Placental pericyte (primary cell): ENCODE results near the gene ETV2. TPM values are rescaled to one million over a fixed set of nuclear protein-coding genes. Genes with fewer than 3 reads are reported as not detected.

Experiments
- total RNA-seq: library from RNA; depleted of rRNA; stranded (reverse); fragments of >200 nt; gene quantifications from 2 replicates; pipeline ENCODE4 v1.2.3, GENCODE V29; 2012

Gene ETV2, protein sequence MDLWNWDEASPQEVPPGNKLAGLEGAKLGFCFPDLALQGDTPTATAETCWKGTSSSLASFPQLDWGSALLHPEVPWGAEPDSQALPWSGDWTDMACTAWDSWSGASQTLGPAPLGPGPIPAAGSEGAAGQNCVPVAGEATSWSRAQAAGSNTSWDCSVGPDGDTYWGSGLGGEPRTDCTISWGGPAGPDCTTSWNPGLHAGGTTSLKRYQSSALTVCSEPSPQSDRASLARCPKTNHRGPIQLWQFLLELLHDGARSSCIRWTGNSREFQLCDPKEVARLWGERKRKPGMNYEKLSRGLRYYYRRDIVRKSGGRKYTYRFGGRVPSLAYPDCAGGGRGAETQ
- 0.29 TPM in 1 of 2 replicates, not detected in the other for total RNA-seq

DNA sequence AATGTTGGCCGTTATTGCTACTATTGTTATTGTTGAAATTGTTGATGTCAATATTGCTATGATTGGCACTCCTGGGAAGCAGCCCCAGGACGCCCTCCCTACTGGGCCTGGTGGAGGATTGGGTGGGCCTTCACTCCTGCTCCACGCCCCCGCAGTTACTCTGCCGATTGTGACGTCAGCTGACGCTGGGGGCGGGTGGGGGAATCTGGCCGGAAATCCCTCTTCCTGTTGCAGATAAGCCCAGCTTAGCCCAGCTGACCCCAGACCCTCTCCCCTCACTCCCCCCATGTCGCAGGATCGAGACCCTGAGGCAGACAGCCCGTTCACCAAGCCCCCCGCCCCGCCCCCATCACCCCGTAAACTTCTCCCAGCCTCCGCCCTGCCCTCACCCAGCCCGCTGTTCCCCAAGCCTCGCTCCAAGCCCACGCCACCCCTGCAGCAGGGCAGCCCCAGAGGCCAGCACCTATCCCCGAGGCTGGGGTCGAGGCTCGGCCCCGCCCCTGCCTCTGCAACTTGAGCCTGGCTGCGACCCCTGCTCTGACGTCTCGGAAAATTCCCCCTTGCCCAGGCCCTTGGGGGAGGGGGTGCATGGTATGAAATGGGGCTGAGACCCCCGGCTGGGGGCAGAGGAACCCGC, at the start of gene ETV2:
Gene ETV2, plus strand, starts transcription at position 231 of the 637 bp plus-strand sequence. CDS start 716 bp downstream, outside the sequence.

DNA sequence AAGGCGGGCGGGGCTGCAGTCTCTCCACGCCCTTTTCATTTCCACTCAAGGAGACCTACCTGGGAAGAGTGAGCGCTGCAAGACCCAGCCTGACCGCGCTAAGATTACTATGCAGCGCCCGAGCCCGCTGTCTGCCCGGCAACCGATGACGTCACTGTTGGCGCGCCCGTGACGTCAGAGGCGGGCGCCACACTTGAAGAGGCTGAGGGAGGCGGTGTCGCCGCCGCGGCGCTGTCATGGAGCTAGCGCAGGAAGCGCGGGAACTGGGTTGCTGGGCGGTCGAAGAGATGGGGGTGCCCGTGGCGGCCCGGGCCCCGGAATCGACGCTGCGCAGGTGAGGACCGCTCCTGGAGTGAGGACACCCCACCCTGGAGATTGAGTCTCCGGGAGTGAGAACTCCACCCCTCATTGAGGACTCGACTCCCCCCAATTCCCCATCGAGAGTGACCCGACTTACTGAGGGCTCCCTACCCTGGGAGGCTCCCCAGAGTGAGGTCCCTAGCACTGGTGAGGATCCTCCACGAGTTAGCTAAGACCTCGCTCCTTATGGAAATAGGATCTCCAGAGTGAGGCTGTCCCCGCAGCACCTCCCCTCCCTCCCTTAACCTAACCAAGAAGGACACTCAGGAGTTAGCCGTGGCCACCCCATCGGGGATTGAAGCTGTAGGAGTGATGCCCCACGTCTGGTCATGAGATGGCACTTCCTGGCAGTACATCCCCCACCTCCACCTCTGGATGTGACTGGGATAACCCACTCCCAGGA, 28.8 kb upstream of the ETV2 start, which contains the start of gene HAUS5:
Gene HAUS5, plus strand, starts transcription at position 177 of the 763 bp plus-strand sequence. Its CDS starts 60 bp downstream, at position 237.

DNA sequence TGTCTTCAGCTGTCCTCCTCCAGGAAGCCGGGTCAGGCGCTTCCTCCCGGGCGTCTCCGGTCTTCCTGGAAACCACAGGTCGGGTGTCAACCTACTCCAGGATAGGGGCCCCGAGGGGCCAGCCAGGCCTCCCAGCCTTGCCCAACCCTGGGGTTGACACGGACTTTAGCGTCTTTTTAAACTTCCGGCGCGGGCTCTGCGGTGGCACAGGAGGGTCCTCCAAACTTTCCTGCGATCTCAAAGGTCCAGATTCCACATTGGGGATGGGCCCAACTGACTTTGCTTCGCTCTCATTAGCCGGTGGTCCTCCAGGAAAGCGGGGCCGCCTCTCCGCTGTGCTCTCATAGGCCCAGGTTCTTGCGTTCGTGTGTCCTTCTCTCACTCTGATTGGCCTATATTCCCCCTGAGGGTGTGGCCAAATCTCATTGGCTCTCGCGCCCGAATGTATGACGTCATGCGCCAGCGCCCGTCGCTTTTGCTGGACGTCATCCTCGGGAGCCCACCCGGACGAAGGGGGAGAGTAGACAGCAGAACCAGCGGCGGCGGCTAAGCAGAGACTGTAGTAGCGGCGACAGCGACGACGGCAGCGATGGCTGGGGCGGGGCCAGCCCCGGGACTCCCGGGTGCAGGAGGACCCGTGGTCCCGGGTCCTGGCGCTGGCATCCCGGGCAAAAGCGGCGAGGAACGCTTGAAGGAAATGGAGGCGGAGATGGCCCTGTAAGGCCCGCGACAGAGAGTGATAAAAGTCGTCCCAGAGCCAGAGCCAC, 12.8 kb upstream of the ETV2 start, which contains the start of gene RBM42:
Gene RBM42, plus strand, starts transcription at position 472 of the 767 bp plus-strand sequence. Its CDS starts 118 bp downstream, at position 590.

DNA sequence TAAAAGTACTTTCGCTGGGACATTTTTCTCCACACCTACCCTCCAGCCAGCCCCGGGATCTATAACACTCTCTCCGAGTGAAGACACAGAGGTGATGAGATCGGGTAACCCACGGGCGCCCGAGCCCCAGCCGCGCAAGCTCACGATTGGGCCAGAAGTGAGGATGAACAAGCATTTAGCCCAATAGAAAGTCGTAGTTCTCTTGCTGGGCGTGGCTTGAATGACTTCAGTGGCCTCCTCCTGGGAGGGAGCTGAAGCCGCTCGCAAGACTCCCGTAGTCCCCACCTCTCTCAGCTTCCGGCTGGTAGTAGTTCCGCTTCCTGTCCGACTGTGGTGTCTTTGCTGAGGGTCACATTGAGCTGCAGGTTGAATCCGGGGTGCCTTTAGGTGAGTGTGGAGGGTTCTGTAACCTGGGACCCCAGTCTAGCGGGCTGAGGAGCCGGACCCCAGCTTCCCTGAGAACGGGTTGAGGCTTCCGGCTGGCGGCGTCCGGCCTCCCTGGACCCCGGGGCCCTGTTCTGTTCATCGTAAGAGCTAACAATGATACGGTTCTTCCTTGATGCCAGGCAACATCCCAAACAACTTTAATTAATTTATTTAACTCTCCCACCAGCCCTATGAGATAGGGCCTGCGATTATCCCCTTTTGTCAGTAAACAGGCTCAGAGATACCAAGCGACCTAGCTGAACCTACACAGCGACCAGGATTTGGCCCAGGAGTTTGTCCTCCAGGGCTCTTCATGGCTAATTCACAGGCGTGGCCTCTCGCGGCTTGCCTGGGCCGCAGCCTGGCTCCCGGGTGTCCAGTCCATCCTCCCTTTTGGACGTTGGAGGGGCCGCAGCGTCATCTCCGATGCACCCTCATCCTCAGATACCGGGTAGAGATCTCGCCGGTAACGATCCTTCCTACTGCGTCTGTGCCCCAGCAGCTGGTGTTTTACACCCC, 6.7 kb downstream of the ETV2 start, which contains the start of gene COX6B1:
Gene COX6B1, plus strand, starts transcription at position 307 of the 945 bp plus-strand sequence. CDS start 2,921 bp downstream, outside the sequence.

GRCh38 chr19:35666251-35666913, 24.8 kb downstream of the ETV2 start, which contains the start of gene UPK1A:
UPK1A (plus strand) TSS chr19:35666517; CDS start chr19:35666813, 296 bp downstream.

Other genes with a start within 250 kb of the ETV2 start
- not detected in 2 replicates for gene FFAR2, start 193.5 kb upstream of the ETV2 start, total RNA-seq
- not detected in 2 replicates for gene KRTDAP, start 151.3 kb upstream of the ETV2 start, total RNA-seq
- 0.14 and 0.22 TPM in 2 replicates for gene DMKN, start 128.1 kb upstream of the ETV2 start, total RNA-seq
- gene SBSN, start 113.4 kb upstream of the ETV2 start, total RNA-seq = 0.14 TPM in 1 of 2 replicates, not detected in the other
- gene GAPDHS, start 108.3 kb upstream of the ETV2 start, total RNA-seq = not detected in 2 replicates
- gene TMEM147, start 96.1 kb upstream of the ETV2 start, total RNA-seq = 64.1 and 66.6 TPM in 2 replicates
- gene ATP4A, start 78.1 kb upstream of the ETV2 start, total RNA-seq = not detected in 2 replicates
- not detected in 2 replicates for gene PMIS2, start 55.6 kb upstream of the ETV2 start, total RNA-seq
- gene HAUS5, start 29.0 kb upstream of the ETV2 start, total RNA-seq = 2.2 and 14.2 TPM in 2 replicates
- 74.6 and 76.2 TPM in 2 replicates for gene RBM42, start 12.7 kb upstream of the ETV2 start, total RNA-seq
- gene COX6B1, start 6.6 kb downstream of the ETV2 start, total RNA-seq = 212 and 274 TPM in 2 replicates
- gene UPK1A, start 24.8 kb downstream of the ETV2 start, total RNA-seq = not detected in 2 replicates
- gene ZBTB32, start 62.8 kb downstream of the ETV2 start, total RNA-seq = not detected in 2 replicates
- 10.0 and 14.7 TPM in 2 replicates for gene KMT2B, start 76.3 kb downstream of the ETV2 start, total RNA-seq
- gene IGFLR1, start 100.7 kb downstream of the ETV2 start, total RNA-seq = 0.66 and 1.9 TPM in 2 replicates
- gene U2AF1L4, start 103.7 kb downstream of the ETV2 start, total RNA-seq = 5.3 and 15.3 TPM in 2 replicates
- 10.9 and 12.0 TPM in 2 replicates for gene PSENEN, start 103.9 kb downstream of the ETV2 start, total RNA-seq
- gene LIN37, start 106.8 kb downstream of the ETV2 start, total RNA-seq = 17.9 and 29.1 TPM in 2 replicates
- 11.6 and 22.3 TPM in 2 replicates for gene HSPB6, start 115.3 kb downstream of the ETV2 start, total RNA-seq
- 10.9 and 17.6 TPM in 2 replicates for gene PROSER3, start 116.4 kb downstream of the ETV2 start, total RNA-seq
- gene ARHGAP33, start 133.8 kb downstream of the ETV2 start, total RNA-seq = 2.2 and 5.0 TPM in 2 replicates
- gene PRODH2, start 171.1 kb downstream of the ETV2 start, total RNA-seq = not detected in 2 replicates
- gene NPHS1, start 210.8 kb downstream of the ETV2 start, total RNA-seq = not detected in 2 replicates
- not detected in 2 replicates for gene KIRREL2, start 215.2 kb downstream of the ETV2 start, total RNA-seq
- gene APLP1, start 226.8 kb downstream of the ETV2 start, total RNA-seq = 2.0 and 2.1 TPM in 2 replicates